Spleen (tissue), 7 donors: ENCODE measurements around the gene AMPH.

ENCODE experiments used
- POLR2A ChIP-seq, 3 donors: fragments of 450-650 bp; IDR thresholded peaks; one replicate each; pipeline ENCODE4 v1.5.1; 2017; ENCODE audit warnings: antibody characterized with exemption in 3 of 3, mild to moderate bottlenecking in 1 of 3
- POLR2AphosphoS5 ChIP-seq, 3 donors: sonication (generic); formaldehyde crosslinking; IDR thresholded peaks; one replicate each; pipeline ENCODE4 v1.5.1; 2017; ENCODE audit warnings: antibody characterized with exemption in 3 of 3
- TF ChIP-seq, protein P1 (sequence below), 11 experiments: fragments of 200-600 bp in 7 of 11; fragments of 450-650 bp in 4 of 11; sonication (generic) in 4 of 11; IDR thresholded peaks in 8 of 11; conservative IDR thresholded peaks in 3 of 11; 1 replicate in 7 of 11; 2 replicates in 4 of 11; pipeline versions ENCODE4 v1.4.0 to v1.8.0; 2016 to 2021; ENCODE audit warnings: antibody characterized with exemption in 11 of 11, inconsistent platforms in 4 of 11, mild to moderate bottlenecking in 1 of 11
- donor health status: DM: no; HTN: no; CAD: no; lungs with moderate emphysema.
- donor health status: DM: no; HTN: no; CAD: no.
- donor health status: DM: no; HTN: no; CAD: no.

DNA sequence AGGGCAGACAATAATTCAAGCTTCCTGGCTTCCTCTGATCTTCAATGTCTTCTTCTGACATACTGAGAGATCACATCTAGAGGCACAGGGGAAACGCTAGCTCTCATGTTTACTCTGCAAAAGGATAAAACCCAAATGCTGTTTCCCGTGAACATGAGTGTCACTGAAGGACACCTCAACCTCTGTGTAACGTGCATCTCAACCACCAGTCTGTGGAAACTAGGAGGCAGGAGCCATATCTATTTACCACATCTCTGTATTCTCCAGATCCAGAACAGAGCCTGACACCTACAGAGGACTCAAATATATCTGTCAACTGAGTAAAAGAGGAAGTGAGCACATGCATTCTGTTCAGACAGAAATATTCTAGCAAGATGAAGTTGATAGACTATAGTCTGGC, 217.4 kb downstream of the AMPH start:
- TF ChIP-seq POLR2A (IDR thresholded peaks at IDR 0.05) (no peak), POLR2AphosphoS5 (IDR thresholded peaks at IDR 0.05) (no peak)
- TF ChIP-seq, protein P1, sequence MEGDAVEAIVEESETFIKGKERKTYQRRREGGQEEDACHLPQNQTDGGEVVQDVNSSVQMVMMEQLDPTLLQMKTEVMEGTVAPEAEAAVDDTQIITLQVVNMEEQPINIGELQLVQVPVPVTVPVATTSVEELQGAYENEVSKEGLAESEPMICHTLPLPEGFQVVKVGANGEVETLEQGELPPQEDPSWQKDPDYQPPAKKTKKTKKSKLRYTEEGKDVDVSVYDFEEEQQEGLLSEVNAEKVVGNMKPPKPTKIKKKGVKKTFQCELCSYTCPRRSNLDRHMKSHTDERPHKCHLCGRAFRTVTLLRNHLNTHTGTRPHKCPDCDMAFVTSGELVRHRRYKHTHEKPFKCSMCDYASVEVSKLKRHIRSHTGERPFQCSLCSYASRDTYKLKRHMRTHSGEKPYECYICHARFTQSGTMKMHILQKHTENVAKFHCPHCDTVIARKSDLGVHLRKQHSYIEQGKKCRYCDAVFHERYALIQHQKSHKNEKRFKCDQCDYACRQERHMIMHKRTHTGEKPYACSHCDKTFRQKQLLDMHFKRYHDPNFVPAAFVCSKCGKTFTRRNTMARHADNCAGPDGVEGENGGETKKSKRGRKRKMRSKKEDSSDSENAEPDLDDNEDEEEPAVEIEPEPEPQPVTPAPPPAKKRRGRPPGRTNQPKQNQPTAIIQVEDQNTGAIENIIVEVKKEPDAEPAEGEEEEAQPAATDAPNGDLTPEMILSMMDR (IDR thresholded peaks at IDR 0.05 in 8 of 11, conservative IDR thresholded peaks at IDR 0.05 in 3 of 11), result no peak
